Lower leg skin (tissue), 4 donors: ENCODE measurements around the gene ZNF28. TPM values are rescaled to one million over a fixed set of nuclear protein-coding genes. Genes with fewer than 3 reads are reported as not detected.
"Not testable (repeated sequence)": the region's sequence is repeated elsewhere in the genome, so short reads cannot be mapped to it uniquely, and the experiment has no call there.

ENCODE experiments used
- DNase-seq, 2 donors: peaks; one replicate each; pipeline ENCODE4 v3.0.0-alpha.2; 2019; ENCODE audit warnings: low spot score in 2 of 2
- H3K4me3 ChIP-seq: fragments of 200-600 bp; sonication (generic); 2 replicates; pipeline ENCODE4 v1.5.1; 2017; ENCODE audit warnings: mild to moderate bottlenecking, low read depth; ENCODE audit not compliant: poor library complexity, severe bottlenecking
- POLR2A ChIP-seq, 2 donors: fragments of 450-650 bp; IDR thresholded peaks; one replicate each; pipeline ENCODE4 v1.6.1; 2016 to 2017; ENCODE audit warnings: antibody characterized with exemption in 2 of 2, mild to moderate bottlenecking in 1 of 2, moderate library complexity in 1 of 2
- WGBS, 2 donors: methylation state at CpG; one replicate each; pipeline ENCODE4 v1.1.5; 2018; 5-methylcytosine and 5-hydroxymethylcytosine counted together
- intact Hi-C: fragments of 100-400 bp; cut with DNase I; formaldehyde crosslinking; loops from one replicate; pipeline ENCODE4 v1.15.0; 2023; ENCODE audit warnings: low total_unique reads
- total RNA-seq, 4 donors: library from RNA; depleted of rRNA; stranded (reverse); fragments of >200 nt; gene quantifications; one replicate each; pipeline ENCODE4 v1.1.0, GENCODE V29; 2016
- TF ChIP-seq, protein P1 (sequence below), 3 donors: fragments of 450-650 bp; IDR thresholded peaks; one replicate each; pipeline ENCODE4 v1.5.1; 2016; ENCODE audit warnings: antibody characterized with exemption in 3 of 3, mild to moderate bottlenecking in 3 of 3, moderate library complexity in 2 of 3

ZNF28 gene
- total RNA-seq, 4 donors from 2014 or later, result 8.8 to 10.4 (median 10.2) TPM

DNA sequence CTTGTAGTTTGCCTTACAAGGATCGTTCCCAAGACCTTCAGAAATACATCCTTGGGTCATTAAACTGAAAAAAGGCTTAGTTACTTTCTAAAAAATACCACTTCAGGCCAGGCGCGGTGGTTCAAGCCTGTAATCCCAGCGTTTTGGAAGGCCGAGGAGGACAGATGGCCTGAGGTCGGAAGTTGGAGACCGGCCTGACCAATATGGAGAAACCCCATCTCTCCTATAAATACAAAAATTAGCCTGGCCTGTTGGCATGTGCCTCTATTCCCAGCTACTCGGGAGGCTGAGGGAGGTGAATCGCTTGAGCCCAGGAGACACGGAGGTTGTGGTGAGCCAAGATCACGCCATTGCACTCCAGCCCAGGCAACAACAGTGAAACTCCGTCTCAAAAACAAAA is 2.2 kb upstream of the ZNF28 start:
- no peak for DNase-seq
- intact Hi-C loops, result no loop called here
- no peak overlapping the region for H3K4me3 ChIP-seq
- WGBS, 2 donors, result 94 to 95% methylated on average over 12 of the region's 12 CpGs
- no peak for TF ChIP-seq POLR2A (IDR thresholded peaks at IDR 0.05)
- TF ChIP-seq, protein P1, sequence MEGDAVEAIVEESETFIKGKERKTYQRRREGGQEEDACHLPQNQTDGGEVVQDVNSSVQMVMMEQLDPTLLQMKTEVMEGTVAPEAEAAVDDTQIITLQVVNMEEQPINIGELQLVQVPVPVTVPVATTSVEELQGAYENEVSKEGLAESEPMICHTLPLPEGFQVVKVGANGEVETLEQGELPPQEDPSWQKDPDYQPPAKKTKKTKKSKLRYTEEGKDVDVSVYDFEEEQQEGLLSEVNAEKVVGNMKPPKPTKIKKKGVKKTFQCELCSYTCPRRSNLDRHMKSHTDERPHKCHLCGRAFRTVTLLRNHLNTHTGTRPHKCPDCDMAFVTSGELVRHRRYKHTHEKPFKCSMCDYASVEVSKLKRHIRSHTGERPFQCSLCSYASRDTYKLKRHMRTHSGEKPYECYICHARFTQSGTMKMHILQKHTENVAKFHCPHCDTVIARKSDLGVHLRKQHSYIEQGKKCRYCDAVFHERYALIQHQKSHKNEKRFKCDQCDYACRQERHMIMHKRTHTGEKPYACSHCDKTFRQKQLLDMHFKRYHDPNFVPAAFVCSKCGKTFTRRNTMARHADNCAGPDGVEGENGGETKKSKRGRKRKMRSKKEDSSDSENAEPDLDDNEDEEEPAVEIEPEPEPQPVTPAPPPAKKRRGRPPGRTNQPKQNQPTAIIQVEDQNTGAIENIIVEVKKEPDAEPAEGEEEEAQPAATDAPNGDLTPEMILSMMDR (IDR thresholded peaks at IDR 0.05), result no peak

DNA sequence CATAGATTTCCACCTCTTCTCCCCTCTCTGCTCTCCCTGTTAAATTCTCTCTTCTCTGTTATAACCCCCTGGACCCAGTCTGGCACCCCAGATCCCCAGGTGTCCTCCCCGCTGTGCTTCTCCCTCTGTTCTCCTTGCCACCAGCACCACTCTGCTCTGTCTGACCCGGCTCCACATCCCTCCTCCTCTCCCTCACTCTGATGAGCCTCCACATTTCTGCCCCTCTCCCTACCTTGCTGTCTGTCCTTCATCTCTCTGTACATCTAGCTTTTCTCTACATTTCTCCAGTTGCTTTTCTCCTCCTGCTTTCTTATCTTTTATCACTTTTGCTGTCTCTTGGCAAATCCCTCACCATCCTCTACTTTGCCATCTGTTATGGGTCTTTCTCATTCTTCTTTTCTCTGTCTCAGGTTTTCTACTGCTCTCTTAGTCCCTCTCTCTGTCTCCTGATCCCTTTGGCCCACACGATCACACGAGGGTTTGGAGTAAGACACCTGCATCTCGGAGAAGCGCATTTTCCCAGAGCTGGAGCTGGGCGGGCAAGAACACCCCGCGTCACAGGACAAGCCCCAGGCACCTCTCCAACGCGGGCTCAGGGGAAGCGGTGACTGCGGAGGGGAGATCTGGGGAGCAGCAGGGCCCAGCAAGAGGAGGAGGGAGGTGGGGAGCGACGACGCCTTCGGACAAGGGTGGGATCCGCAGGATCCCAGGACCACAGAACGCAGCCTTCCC is 795 bp downstream of the ZNF28 start:
- 8 to 10% methylated on average over 18 to 19 of the region's 19 CpGs for WGBS, 2 donors
- intact Hi-C loops, result not testable (repeated sequence)
- peak in 1 of 2 donors; percentile 90 for DNase-seq
- H3K4me3 ChIP-seq, result peak overlapping the region; percentile 66

- TF ChIP-seq, protein P1 (IDR thresholded peaks at IDR 0.05), result no peak
- no peak for TF ChIP-seq POLR2A (IDR thresholded peaks at IDR 0.05)
- intact Hi-C loops, result no loop called here
- 96 to 97% methylated on average over 32 of the region's 32 CpGs for WGBS, 2 donors
- no peak overlapping the region for H3K4me3 ChIP-seq
- DNase-seq, result no peak
These were observed 11.6 kb downstream of the ZNF28 start for GRCh38 chr19:52809801-52810200.

DNA sequence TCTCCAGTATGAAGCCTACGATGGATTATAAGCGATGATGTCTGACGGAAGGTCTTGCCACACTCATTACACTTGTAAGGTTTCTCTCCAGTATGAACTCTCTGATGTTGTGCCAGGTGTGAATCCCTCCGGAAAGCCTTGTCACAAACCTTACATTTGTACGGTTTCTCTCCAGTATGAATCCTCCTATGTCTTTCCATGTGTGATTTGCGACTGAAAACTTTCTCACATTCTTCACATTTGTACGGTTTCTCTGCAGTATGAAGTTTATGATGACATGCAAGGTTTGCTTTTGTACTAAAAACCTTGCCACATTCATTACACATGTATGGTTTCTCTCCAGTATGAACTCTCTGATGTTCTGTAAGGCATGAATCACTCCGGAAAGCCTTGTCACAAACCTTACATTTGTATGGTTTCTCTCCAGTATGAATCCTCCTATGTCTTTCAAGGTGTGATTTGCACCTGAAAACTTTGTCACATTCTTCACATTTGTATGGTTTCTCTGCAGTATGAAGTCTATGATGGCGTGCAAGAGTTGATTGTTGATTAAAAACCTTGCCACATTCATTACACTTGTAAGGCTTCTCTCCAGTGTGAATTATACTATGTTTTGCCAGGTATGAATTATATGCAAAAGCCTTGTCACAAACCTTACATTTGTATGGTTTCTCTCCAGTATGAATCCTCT is 21.3 kb downstream of the ZNF28 start:
- DNase-seq, H3K4me3 ChIP-seq, intact Hi-C loops: not testable (repeated sequence)
- WGBS, 2 donors, result 95 to 98% methylated on average over 9 of the region's 9 CpGs

GRCh38 chr19:52789440-52789839 is 32.0 kb downstream of the ZNF28 start:
- TF ChIP-seq, protein P1 (IDR thresholded peaks at IDR 0.05), result no peak
- TF ChIP-seq POLR2A (IDR thresholded peaks at IDR 0.05), result no peak
- H3K4me3 ChIP-seq, result no peak overlapping the region
- 93 to 95% methylated on average over 6 of the region's 6 CpGs for WGBS, 2 donors
- no peak for DNase-seq
- intact Hi-C loops, result no loop called here

GRCh38 chr19:52786464-52787354 is 34.7 kb downstream of the ZNF28 start, which contains the start of gene ZNF600:
ZNF600 (minus strand) TSS chr19:52786791; CDS start chr19:52778888, 7,903 bp downstream.
- peak within 1 kb of the TSS; percentile 57 for H3K4me3 ChIP-seq
- peak; percentile 87 to 98 for DNase-seq
- 1% methylated on average over 47 of the region's 47 CpGs for WGBS, 2 donors
- intact Hi-C loops, result not testable (repeated sequence)

- H3K4me3 ChIP-seq, result peak overlapping the region; percentile 57
- TF ChIP-seq, protein P1 (IDR thresholded peaks at IDR 0.05), result no peak
- no peak for TF ChIP-seq POLR2A (IDR thresholded peaks at IDR 0.05)
- DNase-seq, result no peak
- intact Hi-C loops, result no loop called here
- 2% methylated on average over 23 of the region's 23 CpGs for WGBS, 2 donors
These were observed 35.4 kb downstream of the ZNF28 start for GRCh38 chr19:52786078-52786463.
